ENCODE data around the gene ERV3-1.
"Not testable (repeated sequence)": the region's sequence is repeated elsewhere in the genome, so short reads cannot be mapped to it uniquely, and the experiment has no call there.

DNA sequence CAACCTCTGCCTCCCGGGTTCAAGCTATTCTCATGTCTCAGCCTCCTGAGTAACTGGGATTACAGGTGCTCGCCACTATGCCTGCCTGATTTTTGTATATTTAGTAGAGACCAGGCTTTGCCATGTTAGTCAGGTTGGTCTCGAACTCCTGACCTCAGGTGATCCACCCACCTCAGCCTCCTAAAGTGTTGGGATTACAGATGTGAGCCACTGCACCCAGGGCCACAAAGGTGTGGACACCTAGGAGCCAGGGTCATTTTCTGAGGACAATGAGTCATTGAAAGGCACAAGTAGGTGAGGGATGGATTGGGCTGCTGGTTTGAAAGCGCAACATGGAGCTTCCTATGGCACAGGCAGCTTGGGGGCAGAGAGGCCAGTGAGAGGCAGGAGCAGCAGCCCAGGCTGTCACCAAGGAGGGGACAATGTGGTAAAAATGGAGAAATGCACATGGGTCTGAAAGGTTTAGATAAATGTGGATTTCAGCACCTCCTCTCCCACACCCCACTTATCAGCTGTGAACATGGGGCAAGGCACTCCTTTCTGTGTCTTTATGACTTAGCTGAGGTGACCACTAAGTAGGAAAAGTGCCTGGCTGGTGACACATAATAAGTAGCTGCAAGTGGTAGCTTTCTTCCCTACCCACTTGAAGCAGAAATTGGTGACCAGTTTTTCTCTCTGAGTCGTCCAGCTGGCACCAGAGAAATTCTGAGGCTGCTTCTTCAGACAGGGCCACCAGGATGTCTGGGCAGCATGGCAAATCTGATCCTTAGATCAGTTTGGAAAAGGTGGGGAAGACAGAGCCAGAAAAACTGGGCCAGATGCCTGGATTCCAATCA is 61.6 kb downstream of the ERV3-1 start:
- TF ChIP-seq, protein P1, sequence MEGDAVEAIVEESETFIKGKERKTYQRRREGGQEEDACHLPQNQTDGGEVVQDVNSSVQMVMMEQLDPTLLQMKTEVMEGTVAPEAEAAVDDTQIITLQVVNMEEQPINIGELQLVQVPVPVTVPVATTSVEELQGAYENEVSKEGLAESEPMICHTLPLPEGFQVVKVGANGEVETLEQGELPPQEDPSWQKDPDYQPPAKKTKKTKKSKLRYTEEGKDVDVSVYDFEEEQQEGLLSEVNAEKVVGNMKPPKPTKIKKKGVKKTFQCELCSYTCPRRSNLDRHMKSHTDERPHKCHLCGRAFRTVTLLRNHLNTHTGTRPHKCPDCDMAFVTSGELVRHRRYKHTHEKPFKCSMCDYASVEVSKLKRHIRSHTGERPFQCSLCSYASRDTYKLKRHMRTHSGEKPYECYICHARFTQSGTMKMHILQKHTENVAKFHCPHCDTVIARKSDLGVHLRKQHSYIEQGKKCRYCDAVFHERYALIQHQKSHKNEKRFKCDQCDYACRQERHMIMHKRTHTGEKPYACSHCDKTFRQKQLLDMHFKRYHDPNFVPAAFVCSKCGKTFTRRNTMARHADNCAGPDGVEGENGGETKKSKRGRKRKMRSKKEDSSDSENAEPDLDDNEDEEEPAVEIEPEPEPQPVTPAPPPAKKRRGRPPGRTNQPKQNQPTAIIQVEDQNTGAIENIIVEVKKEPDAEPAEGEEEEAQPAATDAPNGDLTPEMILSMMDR (IDR thresholded peaks at IDR 0.05; ENCODE audit: low read depth, low read length) = not testable (repeated sequence)
- not testable (repeated sequence) for TF ChIP-seq EZH2phosphoT487 (IDR thresholded peaks at IDR 0.05; ENCODE audit: low read depth)
